SU-DHL-6 (cell line): ENCODE data around the gene SPO11.

Source experiments
- CTCF ChIP-seq: fragments of 200-600 bp; sonication (generic); IDR thresholded peaks from one replicate; pipeline ENCODE4 v1.5.1; 2017; ENCODE audit warnings: antibody characterized with exemption, mild to moderate bottlenecking, low read length, moderate library complexity; ENCODE audit not compliant: insufficient read depth, poor library complexity, severe bottlenecking
- EZH2phosphoT487 ChIP-seq: fragments of 200-600 bp; sonication (generic), shearing (Covaris generic); conservative IDR thresholded peaks from 2 replicates; pipeline ENCODE4 v1.6.1; 2018; ENCODE audit warnings: mild to moderate bottlenecking, antibody characterized with exemption, low read length, moderate library complexity, mixed read lengths

GRCh38 chr20:57384953-57385761 is 55.6 kb downstream of the SPO11 start:
- TF ChIP-seq CTCF (no peak), EZH2phosphoT487 (no peak)
